HepG2 (cell line): ENCODE data around the gene BMAL1. TPM values are rescaled to one million over a fixed set of nuclear protein-coding genes. Genes with fewer than 3 reads are reported as not detected.

Source experiments
- ATAC-seq: fragments of 200-7000 bp; cut with Tn5 transposase; 3 replicates; pipeline ENCODE4 v1.9.1; 2020; ENCODE audit warnings: mild to moderate bottlenecking, moderate library complexity
- BruUV-seq: library from RNA; stranded (reverse); fragments of 400-500 nt; replicated peaks from 2 replicates; lab custom pipeline; 2021; lab: Mats Ljungman, UMichigan
- CTCF ChIA-PET: fragments of 300-600 bp; formaldehyde crosslinking; extraction: SDS; loops from one replicate; lab custom pipeline; 2021; ENCODE audit warnings: low total read pairs, inconsistent platforms, low intra/inter-chr PET ratio; lab: Yijun Ruan, JAX
- POLR2A ChIA-PET: fragments of 350-600 bp; sonication (Branson Sonifier 250); formaldehyde crosslinking; loops from one replicate; lab custom pipeline; 2020; ENCODE audit warnings: antibody characterized with exemption, inconsistent platforms; lab: Yijun Ruan, JAX
- DNase-seq: peaks from one replicate; pipeline ENCODE4 v3.0.0-alpha.2; 2015; ENCODE audit warnings: low spot score
- FAIRE-seq: peaks from 3 replicates; lab custom pipeline; 2011; peaks lifted over from hg19 to GRCh38; lab: Jason Lieb, UNC
- H2AFZ ChIP-seq: one replicate; pipeline ENCODE4 v1.6.1; 2011; ENCODE audit warnings: low read length, inconsistent platforms
- H3K27ac ChIP-seq: fragments of 300-600 bp; 3 replicates; pipeline ENCODE4 v1.8.0; 2011; ENCODE audit warnings: mixed run types, mild to moderate bottlenecking, mixed read lengths, low read length, inconsistent platforms; ENCODE audit not compliant: insufficient read depth; ENCODE audit errors: extremely low read length
- H3K27me3 ChIP-seq, 2 experiments: fragments of 200-600 bp in 1 of 2; 2 replicates in 1 of 2; 3 replicates in 1 of 2; pipeline versions ENCODE4 v1.6.0 to v1.8.0; 2011; ENCODE audit warnings: low read length in 2 of 2, mild to moderate bottlenecking in 2 of 2, moderate library complexity in 2 of 2, inconsistent platforms in 1 of 2; ENCODE audit not compliant: insufficient read depth in 2 of 2, control insufficient read depth in 1 of 2
- H3K36me3 ChIP-seq, 2 experiments: fragments of 200-600 bp in 1 of 2; replicated peaks in 1 of 2; 2 replicates in 1 of 2; 3 replicates in 1 of 2; pipeline versions ENCODE4 v1.5.1 to v1.8.0; 2011; ENCODE audit warnings: low read length in 2 of 2, inconsistent platforms in 1 of 2; ENCODE audit not compliant: insufficient read depth in 2 of 2, control insufficient read depth in 1 of 2
- H3K4me1 ChIP-seq: 2 replicates; pipeline ENCODE4 v1.5.1; 2012; ENCODE audit warnings: low read length, inconsistent platforms; ENCODE audit not compliant: insufficient read depth
- H3K4me2 ChIP-seq: 2 replicates; pipeline ENCODE4 v1.6.0; 2011; ENCODE audit warnings: low read depth, low read length, inconsistent platforms
- H3K4me3 ChIP-seq, 3 experiments: fragments of 200-600 bp in 1 of 3; sonication (generic), shearing (Covaris generic) in 1 of 3; replicated peaks in 1 of 3; 2 replicates each; pipeline ENCODE4 v1.5.1; 2011 to 2016; ENCODE audit warnings: low read length in 3 of 3, inconsistent platforms in 2 of 3, low read depth in 2 of 3, mild to moderate bottlenecking in 2 of 3, control low read depth in 1 of 3, mixed read lengths in 1 of 3; ENCODE audit not compliant: insufficient read depth in 1 of 3
- H3K79me2 ChIP-seq: one replicate; pipeline ENCODE4 v1.6.1; 2011; ENCODE audit warnings: low read length, inconsistent platforms; ENCODE audit not compliant: insufficient read depth
- H3K9ac ChIP-seq: 2 replicates; pipeline ENCODE4 v1.6.0; 2011; ENCODE audit warnings: mild to moderate bottlenecking, low read depth, low read length, inconsistent platforms; ENCODE audit not compliant: insufficient read depth
- H3K9me3 ChIP-seq: 2 replicates; pipeline ENCODE4 v1.5.1; 2012; ENCODE audit warnings: mild to moderate bottlenecking, low read length
- H4K20me1 ChIP-seq: 2 replicates; pipeline ENCODE4 v1.6.0; 2011; ENCODE audit warnings: inconsistent platforms, mild to moderate bottlenecking, low read length, moderate library complexity; ENCODE audit not compliant: insufficient read depth
- DZIP1 ChIP-seq: sonication (generic); formaldehyde crosslinking; IDR thresholded peaks from 2 replicates; pipeline ENCODE4 v1.5.0; 2020; ENCODE audit warnings: mild to moderate bottlenecking, missing genetic modification reagents
- JARID2 ChIP-seq: sonication (generic); formaldehyde crosslinking; IDR thresholded peaks from 2 replicates; pipeline ENCODE4 v1.8.1; 2023; ENCODE audit warnings: missing genetic modification reagents, inconsistent platforms; ENCODE audit not compliant: insufficient replicate concordance
- JUND ChIP-seq: sonication (generic); formaldehyde crosslinking; IDR thresholded peaks from 2 replicates; pipeline ENCODE4 v1.8.0; 2022; ENCODE audit warnings: mild to moderate bottlenecking, missing genetic modification reagents
- KDM5B ChIP-seq: sonication (generic); formaldehyde crosslinking; IDR thresholded peaks from 2 replicates; pipeline ENCODE4 v1.4.0; 2020; ENCODE audit warnings: missing genetic modification reagents, mild to moderate bottlenecking, borderline replicate concordance
- ZBED4 ChIP-seq: sonication (generic); formaldehyde crosslinking; IDR thresholded peaks from 2 replicates; pipeline ENCODE4 v1.4.0; 2020; ENCODE audit warnings: missing genetic modification reagents, borderline replicate concordance
- ZNF362 ChIP-seq: sonication (generic); formaldehyde crosslinking; IDR thresholded peaks from 2 replicates; pipeline ENCODE4 v1.4.0; 2020; ENCODE audit warnings: missing genetic modification reagents, mild to moderate bottlenecking, borderline replicate concordance
- ZNF589 ChIP-seq: sonication (generic); formaldehyde crosslinking; conservative IDR thresholded peaks from 2 replicates; pipeline ENCODE4 v1.8.0; 2022; ENCODE audit warnings: mild to moderate bottlenecking, moderate library complexity, missing genetic modification reagents
- ZNF691 ChIP-seq: sonication (generic); formaldehyde crosslinking; IDR thresholded peaks from 2 replicates; pipeline ENCODE4 v1.4.0; 2020; ENCODE audit warnings: missing genetic modification reagents, low read depth, mild to moderate bottlenecking, borderline replicate concordance
- ZSCAN20 ChIP-seq: sonication (generic); formaldehyde crosslinking; IDR thresholded peaks from 2 replicates; pipeline ENCODE4 v1.4.0; 2020; ENCODE audit warnings: missing genetic modification reagents, mild to moderate bottlenecking, borderline replicate concordance
- WGBS: methylation state at CpG from one replicate; pipeline ENCODE4 v1.1.6; 2017; ENCODE audit warnings: low lambda C conversion rate; 5-methylcytosine and 5-hydroxymethylcytosine counted together
- in situ Hi-C: cut with HindIII; loops from 2 replicates; pipeline ENCODE4 v1.10.0; 2017; ENCODE audit warnings: low pct_unique_long_range_greater_than_20kb; ENCODE audit not compliant: extremely low pct_ligation_motif_present
- intact Hi-C: fragments of 100-400 bp; cut with micrococcal nuclease; formaldehyde crosslinking; loops from one replicate; pipeline ENCODE4 v1.10.0; 2022; ENCODE audit not compliant: unreplicated experiment
- polyA plus RNA-seq, 8 experiments: library from polyadenylated mRNA; depleted of rRNA in 3 of 8; stranded (reverse) in 7 of 8; unstranded in 1 of 8; fragments of >200 nt; fragmentation: Illumina TruSeq in 4 of 8; extraction: Trizol in 4 of 8; gene quantifications; 2 replicates each; pipeline versions ENCODE4 v1.2.1 to v1.2.3, GENCODE V29; 2011 to 2016; ENCODE audit warnings: low read depth in 4 of 8, missing spikeins in 1 of 8, mixed read lengths in 1 of 8; ENCODE audit not compliant: insufficient read depth in 1 of 8
- total RNA-seq, 5 experiments: library from RNA; depleted of rRNA; stranded (reverse); fragments of >200 nt; fragmentation: Illumina TruSeq; extraction: Trizol; gene quantifications; 2 replicates each; pipeline ENCODE4 v1.2.3, GENCODE V29; 2016; ENCODE audit warnings: low read depth in 1 of 5

The BMAL1 gene
- total and polyA plus RNA-seq, 2 of the 13 experiments (the other 11 are each of a cell fraction or from before 2014, with no cell fraction given), result 4.5 to 4.8 TPM

GRCh38 chr11:13286279-13286821 is 8.8 kb downstream of the BMAL1 start:
- Histone ChIP-seq H3K27ac (no peak overlapping the region), H3K9me3 (no peaks in the 10 kb centered on the region), H3K4me1 (no peaks in the 10 kb centered on the region), H3K4me2 (no peak overlapping the region), H3K4me3 (no peak overlapping the region), H2AFZ (no peak overlapping the region), H4K20me1 (no peaks in the 10 kb centered on the region), H3K36me3 (no peaks in the 10 kb centered on the region), H3K79me2 (no peaks in the 10 kb centered on the region), H3K9ac (no peak overlapping the region), H3K27me3 (no peaks in the 10 kb centered on the region; a peak in 1 of 5 replicates)
- in situ Hi-C loops (no loop called here), intact Hi-C loops (no loop called here)
- ChIA-PET POLR2A (no interaction called here), CTCF (no interaction called here)
- ATAC-seq (no peak), FAIRE-seq (no peak), DNase-seq (no peak)
- BruUV-seq, result no TSS peak
- WGBS, result 6% methylated on average over 2 of the region's 2 CpGs
- TF ChIP-seq KDM5B (no peak), ZNF362 (CRISPR knock-in tag) (no peak), ZBED4 (CRISPR knock-in tag) (no peak), ZNF589 (CRISPR knock-in tag) (no peak), ZNF691 (CRISPR knock-in tag) (no peak), ZSCAN20 (no peak), JARID2 (no peak), JUND (CRISPR knock-in tag) (no peak), DZIP1 (CRISPR knock-in tag) (no peak)
